Measurements from ENCODE around the gene SCO2.

The SCO2 gene

DNA sequence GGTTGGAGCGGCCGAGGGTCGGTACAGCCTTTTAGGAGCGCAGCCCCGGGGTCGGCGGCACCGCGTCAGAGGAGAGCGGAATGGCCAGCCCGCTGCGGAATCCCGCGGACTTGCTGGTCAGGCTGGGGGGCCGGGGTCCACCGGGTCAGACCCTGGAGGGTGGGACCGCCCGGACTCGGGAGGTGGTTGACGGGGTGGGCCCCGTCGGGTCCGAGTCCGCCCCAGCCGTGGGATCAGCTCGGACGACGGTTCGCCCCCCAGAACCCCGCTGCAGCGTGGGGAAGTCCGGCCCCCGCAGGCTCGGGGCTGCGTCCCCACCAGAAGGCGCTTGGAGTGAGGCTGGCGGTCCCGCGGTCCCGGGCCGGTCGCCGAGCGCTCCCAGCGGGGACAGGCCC, 44.4 kb downstream of the SCO2 start:
- TF ChIP-seq, protein P1, sequence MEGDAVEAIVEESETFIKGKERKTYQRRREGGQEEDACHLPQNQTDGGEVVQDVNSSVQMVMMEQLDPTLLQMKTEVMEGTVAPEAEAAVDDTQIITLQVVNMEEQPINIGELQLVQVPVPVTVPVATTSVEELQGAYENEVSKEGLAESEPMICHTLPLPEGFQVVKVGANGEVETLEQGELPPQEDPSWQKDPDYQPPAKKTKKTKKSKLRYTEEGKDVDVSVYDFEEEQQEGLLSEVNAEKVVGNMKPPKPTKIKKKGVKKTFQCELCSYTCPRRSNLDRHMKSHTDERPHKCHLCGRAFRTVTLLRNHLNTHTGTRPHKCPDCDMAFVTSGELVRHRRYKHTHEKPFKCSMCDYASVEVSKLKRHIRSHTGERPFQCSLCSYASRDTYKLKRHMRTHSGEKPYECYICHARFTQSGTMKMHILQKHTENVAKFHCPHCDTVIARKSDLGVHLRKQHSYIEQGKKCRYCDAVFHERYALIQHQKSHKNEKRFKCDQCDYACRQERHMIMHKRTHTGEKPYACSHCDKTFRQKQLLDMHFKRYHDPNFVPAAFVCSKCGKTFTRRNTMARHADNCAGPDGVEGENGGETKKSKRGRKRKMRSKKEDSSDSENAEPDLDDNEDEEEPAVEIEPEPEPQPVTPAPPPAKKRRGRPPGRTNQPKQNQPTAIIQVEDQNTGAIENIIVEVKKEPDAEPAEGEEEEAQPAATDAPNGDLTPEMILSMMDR (IDR thresholded peaks at IDR 0.05; ENCODE audit: insufficient read depth, low read depth, low read length, missing control alignments): no peak
- no peak for DNase-seq (ENCODE audit: low read depth)
- peak overlapping the region; percentile 26; the same call in 1 of the 2 replicates for H3K4me3 ChIP-seq (ENCODE audit: low read depth, low read length)

DNA sequence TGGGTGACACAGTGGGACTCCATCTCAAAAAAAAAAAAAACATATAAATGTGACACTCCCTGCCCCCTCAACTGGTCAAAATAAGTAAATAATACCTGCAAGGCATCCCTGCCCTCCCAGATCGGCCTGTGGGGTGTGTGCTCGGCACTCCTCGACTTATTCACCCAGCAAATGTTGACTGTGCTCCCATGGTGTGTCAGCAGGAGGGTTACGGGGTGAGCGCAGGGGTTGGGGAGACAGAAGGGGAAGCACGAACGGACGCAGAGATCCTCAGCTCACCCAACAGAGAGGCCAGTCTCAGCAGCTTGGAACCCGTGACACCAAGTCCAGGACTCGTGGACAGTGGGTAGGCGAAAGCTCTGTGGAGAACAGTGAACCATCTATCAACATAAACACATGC, 45.7 kb downstream of the SCO2 start:
- H3K4me3 ChIP-seq (ENCODE audit: low read depth, low read length): no peak overlapping the region
- TF ChIP-seq, protein P1 (IDR thresholded peaks at IDR 0.05; ENCODE audit: insufficient read depth, low read depth, low read length, missing control alignments): no peak
- no peak for DNase-seq (ENCODE audit: low read depth)

DNA sequence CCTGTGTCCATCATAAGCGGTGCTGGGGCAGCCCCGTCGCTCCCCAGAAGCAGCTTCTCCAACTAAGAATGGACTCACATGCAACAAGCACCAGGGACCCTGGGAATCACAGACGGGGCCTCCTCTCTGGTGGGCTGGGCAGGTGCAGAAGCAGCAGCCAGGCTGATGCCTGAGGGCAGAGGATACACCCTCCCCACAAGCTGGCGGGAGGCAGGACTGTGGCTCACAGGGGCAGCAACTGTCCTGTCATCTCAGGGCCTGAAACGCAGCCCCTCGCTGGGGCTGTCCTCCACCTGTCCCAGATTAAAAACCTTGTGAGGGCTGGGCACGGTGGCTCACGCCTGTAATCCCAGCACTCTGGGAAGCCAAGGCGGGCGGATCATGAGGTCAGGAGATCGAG, 47.5 kb downstream of the SCO2 start:
- TF ChIP-seq, protein P1 (IDR thresholded peaks at IDR 0.05; ENCODE audit: insufficient read depth, low read depth, low read length, missing control alignments): no peak
- no peak overlapping the region for H3K4me3 ChIP-seq (ENCODE audit: low read depth, low read length)
- DNase-seq (ENCODE audit: low read depth): no peak

DNA sequence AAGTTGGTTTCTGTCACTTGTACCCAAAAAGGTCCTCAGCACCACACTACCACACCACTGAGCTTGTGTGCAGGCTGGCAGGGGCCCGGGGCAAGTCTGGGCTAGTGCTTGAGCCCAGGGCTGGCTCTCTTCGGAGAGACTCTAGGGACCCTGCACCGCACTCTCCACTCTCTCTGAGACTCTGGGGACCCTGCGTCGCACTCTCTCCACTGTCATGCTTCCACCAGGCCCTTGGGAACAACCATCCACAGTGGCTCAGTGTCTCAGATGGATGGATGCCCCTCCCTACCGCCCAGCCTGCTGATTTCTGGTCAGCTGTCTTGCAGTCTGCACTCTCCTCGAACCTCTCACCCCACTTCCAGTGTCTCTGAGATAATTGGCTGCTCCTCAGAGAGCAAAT, 48.5 kb downstream of the SCO2 start:
- TF ChIP-seq, protein P1 (IDR thresholded peaks at IDR 0.05; ENCODE audit: insufficient read depth, low read depth, low read length, missing control alignments): no peak
- H3K4me3 ChIP-seq (ENCODE audit: low read depth, low read length): no peak overlapping the region
- no peak for DNase-seq (ENCODE audit: low read depth)

DNA sequence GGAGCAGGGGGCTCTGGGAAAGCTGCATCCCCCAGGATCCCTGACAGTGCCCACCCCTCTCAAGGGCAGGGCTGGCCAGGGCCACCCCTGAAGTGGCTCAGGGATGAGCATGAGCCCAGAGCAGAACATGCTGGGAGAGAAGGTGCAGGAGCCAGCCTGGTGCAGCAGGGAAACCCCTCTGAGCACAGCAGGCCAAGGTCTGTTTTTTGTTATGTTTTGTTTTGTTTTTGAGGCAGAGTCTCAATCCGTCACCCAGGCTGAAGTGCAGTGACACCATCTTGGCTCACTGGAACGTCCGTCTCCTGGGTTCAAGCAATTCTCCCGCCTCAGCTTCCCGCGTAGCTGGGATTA, 49.8 kb downstream of the SCO2 start:
- TF ChIP-seq, protein P1 (IDR thresholded peaks at IDR 0.05; ENCODE audit: insufficient read depth, low read depth, low read length, missing control alignments): no peak
- no peak for DNase-seq (ENCODE audit: low read depth)
- H3K4me3 ChIP-seq (ENCODE audit: low read depth, low read length): no peak overlapping the region

DNA sequence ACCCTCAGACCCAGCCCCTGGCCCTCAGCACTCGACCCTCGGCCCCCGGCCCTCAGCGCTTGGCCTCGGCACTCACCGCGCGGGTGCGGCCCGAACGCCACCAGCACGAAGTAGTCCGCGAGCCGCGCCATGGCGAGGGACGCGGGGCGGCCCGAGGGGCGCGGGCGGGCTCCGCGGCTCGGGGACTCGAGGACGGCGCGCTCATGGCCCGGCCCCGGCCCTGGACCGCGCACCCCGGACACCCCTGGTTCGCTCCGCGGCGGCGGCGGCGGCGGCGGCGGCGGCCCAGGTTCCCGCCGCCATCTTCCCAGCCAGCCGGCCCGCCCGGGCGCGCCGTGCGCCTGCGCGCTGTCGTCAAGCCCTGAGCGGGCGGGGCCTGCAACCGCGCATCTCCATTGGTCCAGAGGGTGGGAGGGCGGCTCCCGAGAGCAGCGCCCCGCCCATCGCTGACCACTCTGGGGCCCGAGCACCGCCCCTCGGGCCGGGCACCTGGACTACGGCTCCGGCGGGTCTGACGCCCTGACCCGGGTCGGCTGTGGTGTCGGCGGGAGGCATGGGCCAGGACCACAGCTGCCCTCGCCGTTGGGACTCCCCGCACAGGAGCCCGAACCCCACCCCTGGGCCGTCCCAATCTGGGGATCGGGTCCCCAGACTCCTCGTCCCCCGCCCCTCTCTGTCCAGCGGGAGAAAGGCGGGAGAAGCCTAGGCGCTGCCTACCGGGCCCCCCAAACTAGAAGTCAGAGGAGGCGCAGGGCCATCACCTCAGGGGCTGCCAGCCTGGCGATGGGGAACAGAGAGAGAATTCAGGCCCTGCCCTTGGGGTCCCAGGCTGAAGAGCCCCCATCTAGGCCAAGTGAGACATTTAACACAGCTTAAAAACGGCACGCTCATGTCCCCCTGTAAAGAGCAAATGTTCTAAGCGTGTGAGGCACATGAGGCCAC, 50.4 kb downstream of the SCO2 start, which contains the start of gene SBF1:
Gene SBF1, minus strand, starts transcription at position 326 of the 942 bp plus-strand sequence. Its CDS starts 195 bp downstream, at position 131.
- peak within 1 kb of the TSS; percentile 71 for H3K4me3 ChIP-seq (ENCODE audit: low read depth, low read length)
- TF ChIP-seq, protein P1 (IDR thresholded peaks at IDR 0.05; ENCODE audit: insufficient read depth, low read depth, low read length, missing control alignments): no peak
- peak; percentile 94 for DNase-seq (ENCODE audit: low read depth)
